Stomach (tissue), 4 donors: ENCODE data around the gene GMDS.

Experiments
- CTCF ChIP-seq, 7 experiments: fragments of 450-650 bp in 4 of 7; fragments of 200-600 bp in 3 of 7; sonication (generic) in 3 of 7; IDR thresholded peaks; one replicate each; pipeline ENCODE4 v1.5.1; 2016 to 2019; ENCODE audit warnings: antibody characterized with exemption in 7 of 7, control low read depth in 2 of 7, mild to moderate bottlenecking in 1 of 7
- EP300 ChIP-seq: sonication (generic); formaldehyde crosslinking; IDR thresholded peaks from one replicate; pipeline ENCODE4 v1.6.1; 2017; ENCODE audit warnings: antibody characterized with exemption
- POLR2A ChIP-seq, 4 donors: fragments of 450-650 bp; IDR thresholded peaks; one replicate each; pipeline ENCODE4 v1.6.1; 2016; ENCODE audit warnings: antibody characterized with exemption in 4 of 4, control low read depth in 2 of 4, mild to moderate bottlenecking in 1 of 4, moderate library complexity in 1 of 4
- POLR2AphosphoS5 ChIP-seq, 3 donors: sonication (generic); formaldehyde crosslinking; IDR thresholded peaks; one replicate each; pipeline ENCODE4 v1.6.1; 2016; ENCODE audit warnings: antibody characterized with exemption in 3 of 3

GRCh38 chr6:2249126-2249525 is 3.7 kb upstream of the GMDS start:
- TF ChIP-seq CTCF (IDR thresholded peaks at IDR 0.05) (no peak), POLR2AphosphoS5 (IDR thresholded peaks at IDR 0.05) (no peak), POLR2A (IDR thresholded peaks at IDR 0.05) (no peak), EP300 (no peak)
